HepG2 (cell line): ENCODE measurements around the gene FAF1. TPM values are rescaled to one million over a fixed set of nuclear protein-coding genes. Genes with fewer than 3 reads are reported as not detected.

Experiments
- FOXP4 ChIP-seq: sonication (generic); formaldehyde crosslinking; IDR thresholded peaks from 2 replicates; pipeline ENCODE4 v1.4.0; 2020; ENCODE audit warnings: missing genetic modification reagents
- HMG20A ChIP-seq: IDR thresholded peaks from 2 replicates; pipeline ENCODE4 v1.6.1; 2016; ENCODE audit warnings: borderline replicate concordance
- HNF1A ChIP-seq, 2 experiments: sonication (generic) in 1 of 2; formaldehyde crosslinking in 1 of 2; IDR thresholded peaks; 2 replicates each; pipeline versions ENCODE4 v1.4.0 to v1.6.1; 2016 to 2020; ENCODE audit warnings: borderline replicate concordance in 1 of 2, low read depth in 1 of 2, mild to moderate bottlenecking in 1 of 2, missing genetic modification reagents in 1 of 2
- MAFK ChIP-seq, 2 experiments: IDR thresholded peaks in 1 of 2; conservative IDR thresholded peaks in 1 of 2; 2 replicates each; pipeline ENCODE4 v1.6.1; 2011; ENCODE audit warnings: improper control_type of control experiment in 2 of 2, low read length in 2 of 2
- PAWR ChIP-seq: sonication (generic); formaldehyde crosslinking; IDR thresholded peaks from 2 replicates; pipeline ENCODE4 v1.4.0; 2020; ENCODE audit warnings: missing genetic modification reagents, mild to moderate bottlenecking, borderline replicate concordance
- POLR2AphosphoS5 ChIP-seq: IDR thresholded peaks from 2 replicates; pipeline ENCODE4 v1.6.1; 2012; ENCODE audit warnings: low read depth, low read length
- ZNF552 ChIP-seq: sonication (generic); formaldehyde crosslinking; IDR thresholded peaks from 2 replicates; pipeline ENCODE4 v1.9.0; 2022; ENCODE audit warnings: missing genetic modification reagents, mild to moderate bottlenecking, borderline replicate concordance
- ZSCAN30 ChIP-seq: sonication (generic); formaldehyde crosslinking; IDR thresholded peaks from 2 replicates; pipeline ENCODE4 v1.5.0; 2020; ENCODE audit warnings: mild to moderate bottlenecking, missing genetic modification reagents
- polyA plus RNA-seq, 8 experiments: library from polyadenylated mRNA; depleted of rRNA in 3 of 8; stranded (reverse) in 7 of 8; unstranded in 1 of 8; fragments of >200 nt; fragmentation: Illumina TruSeq in 4 of 8; extraction: Trizol in 4 of 8; gene quantifications; 2 replicates each; pipeline versions ENCODE4 v1.2.1 to v1.2.3, GENCODE V29; 2011 to 2016; ENCODE audit warnings: low read depth in 4 of 8, missing spikeins in 1 of 8, mixed read lengths in 1 of 8; ENCODE audit not compliant: insufficient read depth in 1 of 8
- total RNA-seq, 5 experiments: library from RNA; depleted of rRNA; stranded (reverse); fragments of >200 nt; fragmentation: Illumina TruSeq; extraction: Trizol; gene quantifications; 2 replicates each; pipeline ENCODE4 v1.2.3, GENCODE V29; 2016; ENCODE audit warnings: low read depth in 1 of 5
- TF ChIP-seq, protein P1 (sequence below): fragments of 450-650 bp; IDR thresholded peaks from 2 replicates; pipeline ENCODE4 v1.6.1; 2016
- TF ChIP-seq, protein P2 (sequence below): sonication (generic); formaldehyde crosslinking; IDR thresholded peaks from 2 replicates; pipeline ENCODE4 v1.5.0; 2020; ENCODE audit warnings: missing genetic modification reagents
- TF ChIP-seq, protein P3 (sequence below): IDR thresholded peaks from 2 replicates; pipeline ENCODE4 v1.6.1; 2018; ENCODE audit warnings: missing genetic modification reagents
- TF ChIP-seq, protein P4 (sequence below): sonication (generic); formaldehyde crosslinking; IDR thresholded peaks from 2 replicates; pipeline ENCODE4 v1.5.1; 2020; ENCODE audit warnings: mild to moderate bottlenecking, moderate library complexity, missing genetic modification reagents

FAF1 gene
- total and polyA plus RNA-seq, 2 of the 13 experiments (the other 11 are each of a cell fraction or from before 2014, with no cell fraction given) = 19.4 to 63.3 TPM

- TF ChIP-seq ZNF552 (CRISPR knock-in tag) (no peak), HNF1A (IDR thresholded peaks at IDR 0.05; ENCODE audit: low read depth) (no peak), HNF1A (CRISPR knock-in tag; IDR thresholded peaks at IDR 0.05; ENCODE audit: borderline replicate concordance) (no peak), ZSCAN30 (CRISPR knock-in tag) (no peak), MAFK (conservative IDR thresholded peaks at IDR 0.05 in 1 of 2, IDR thresholded peaks at IDR 0.05 in 1 of 2; ENCODE audit: low read length in 2 of 2) (no peak), POLR2AphosphoS5 (peak; percentile 75), HMG20A (CRISPR knock-in tag) (no peak; the same call in 1 of the 2 replicates), PAWR (CRISPR knock-in tag) (no peak), FOXP4 (CRISPR knock-in tag) (no peak; the same call in 1 of the 2 replicates)
- TF ChIP-seq, protein P1, sequence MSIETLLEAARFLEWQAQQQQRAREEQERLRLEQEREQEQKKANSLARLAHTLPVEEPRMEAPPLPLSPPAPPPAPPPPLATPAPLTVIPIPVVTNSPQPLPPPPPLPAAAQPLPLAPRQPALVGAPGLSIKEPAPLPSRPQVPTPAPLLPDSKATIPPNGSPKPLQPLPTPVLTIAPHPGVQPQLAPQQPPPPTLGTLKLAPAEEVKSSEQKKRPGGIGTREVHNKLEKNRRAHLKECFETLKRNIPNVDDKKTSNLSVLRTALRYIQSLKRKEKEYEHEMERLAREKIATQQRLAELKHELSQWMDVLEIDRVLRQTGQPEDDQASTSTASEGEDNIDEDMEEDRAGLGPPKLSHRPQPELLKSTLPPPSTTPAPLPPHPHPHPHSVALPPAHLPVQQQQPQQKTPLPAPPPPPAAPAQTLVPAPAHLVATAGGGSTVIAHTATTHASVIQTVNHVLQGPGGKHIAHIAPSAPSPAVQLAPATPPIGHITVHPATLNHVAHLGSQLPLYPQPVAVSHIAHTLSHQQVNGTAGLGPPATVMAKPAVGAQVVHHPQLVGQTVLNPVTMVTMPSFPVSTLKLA = no peak
- TF ChIP-seq, protein P2, sequence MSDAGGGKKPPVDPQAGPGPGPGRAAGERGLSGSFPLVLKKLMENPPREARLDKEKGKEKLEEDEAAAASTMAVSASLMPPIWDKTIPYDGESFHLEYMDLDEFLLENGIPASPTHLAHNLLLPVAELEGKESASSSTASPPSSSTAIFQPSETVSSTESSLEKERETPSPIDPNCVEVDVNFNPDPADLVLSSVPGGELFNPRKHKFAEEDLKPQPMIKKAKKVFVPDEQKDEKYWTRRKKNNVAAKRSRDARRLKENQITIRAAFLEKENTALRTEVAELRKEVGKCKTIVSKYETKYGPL = 0 out of 2 replicates have a peak, but pooled peaks have one; percentile 17
- TF ChIP-seq, protein P3, sequence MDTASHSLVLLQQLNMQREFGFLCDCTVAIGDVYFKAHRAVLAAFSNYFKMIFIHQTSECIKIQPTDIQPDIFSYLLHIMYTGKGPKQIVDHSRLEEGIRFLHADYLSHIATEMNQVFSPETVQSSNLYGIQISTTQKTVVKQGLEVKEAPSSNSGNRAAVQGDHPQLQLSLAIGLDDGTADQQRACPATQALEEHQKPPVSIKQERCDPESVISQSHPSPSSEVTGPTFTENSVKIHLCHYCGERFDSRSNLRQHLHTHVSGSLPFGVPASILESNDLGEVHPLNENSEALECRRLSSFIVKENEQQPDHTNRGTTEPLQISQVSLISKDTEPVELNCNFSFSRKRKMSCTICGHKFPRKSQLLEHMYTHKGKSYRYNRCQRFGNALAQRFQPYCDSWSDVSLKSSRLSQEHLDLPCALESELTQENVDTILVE (CRISPR knock-in tag) = no peak
- TF ChIP-seq, protein P4, sequence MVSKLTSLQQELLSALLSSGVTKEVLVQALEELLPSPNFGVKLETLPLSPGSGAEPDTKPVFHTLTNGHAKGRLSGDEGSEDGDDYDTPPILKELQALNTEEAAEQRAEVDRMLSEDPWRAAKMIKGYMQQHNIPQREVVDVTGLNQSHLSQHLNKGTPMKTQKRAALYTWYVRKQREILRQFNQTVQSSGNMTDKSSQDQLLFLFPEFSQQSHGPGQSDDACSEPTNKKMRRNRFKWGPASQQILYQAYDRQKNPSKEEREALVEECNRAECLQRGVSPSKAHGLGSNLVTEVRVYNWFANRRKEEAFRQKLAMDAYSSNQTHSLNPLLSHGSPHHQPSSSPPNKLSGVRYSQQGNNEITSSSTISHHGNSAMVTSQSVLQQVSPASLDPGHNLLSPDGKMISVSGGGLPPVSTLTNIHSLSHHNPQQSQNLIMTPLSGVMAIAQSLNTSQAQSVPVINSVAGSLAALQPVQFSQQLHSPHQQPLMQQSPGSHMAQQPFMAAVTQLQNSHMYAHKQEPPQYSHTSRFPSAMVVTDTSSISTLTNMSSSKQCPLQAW (CRISPR knock-in tag) = no peak
These were observed 8.2 kb upstream of the FAF1 start (continued) for GRCh38 chr1:50968158-50968820.
